ENCODE data around the gene MAP3K9. TPM values are rescaled to one million over a fixed set of nuclear protein-coding genes. Genes with fewer than 3 reads are reported as not detected.

Gene MAP3K9
- total RNA-seq, 2 experiments from 2014 or later: 6.7 to 7.0 TPM

- no peak overlapping the region for H3K4me3 Mint-ChIP-seq
- no peak for DNase-seq
- ATAC-seq: no peak
- ChIA-PET CTCF (interaction anchor here (4.8 kb wide), 1 partner anchor 95 kb away, joined by 67 read pairs; no protein-coding TSS in a partner anchor), POLR2A (interaction anchor here (0.6 kb wide), 1 partner anchor 344 kb away, joined by 3 read pairs; no protein-coding TSS in a partner anchor)
- H3K36me3 Mint-ChIP-seq (ENCODE audit: low read depth): no peaks in the 10 kb centered on the region
- no peaks in the 10 kb centered on the region for H3K9me3 Mint-ChIP-seq (ENCODE audit: insufficient read depth)
- no peak overlapping the region for H3K27ac Mint-ChIP-seq
- peaks cover 9% of the 10 kb centered on the region for H3K4me1 Mint-ChIP-seq (ENCODE audit: low read depth)
- H3K27me3 Mint-ChIP-seq (ENCODE audit: low read depth): peaks cover 6% of the 10 kb centered on the region
Measured at GRCh38 chr14:70716483-70716882, 92.8 kb downstream of the MAP3K9 start.

GRCh38 chr14:70714055-70714550 lies 95.2 kb downstream of the MAP3K9 start:
- Mint-ChIP-seq H3K4me3 (no peak overlapping the region), H3K27me3 (ENCODE audit: low read depth) (peaks cover 6% of the 10 kb centered on the region), H3K9me3 (ENCODE audit: insufficient read depth) (no peaks in the 10 kb centered on the region), H3K27ac (no peak overlapping the region), H3K4me1 (ENCODE audit: low read depth) (peaks cover 9% of the 10 kb centered on the region), H3K36me3 (ENCODE audit: low read depth) (no peaks in the 10 kb centered on the region)
- DNase-seq (peak; percentile 67), ATAC-seq (no peak)
- ChIA-PET POLR2A (interaction anchor here (0.7 kb wide), 1 partner anchor 9 kb away, joined by 3 read pairs; no protein-coding TSS in a partner anchor), CTCF (interaction anchor here (0.7 to 4.8 kb wide), 26 partner anchors 8 to 145 kb away, joined by 3 to 67 read pairs (median 4); partner anchors contain the start of genes MAP3K9 and TTC9)

GRCh38 chr14:70713511-70713916 lies 95.8 kb downstream of the MAP3K9 start:
- DNase-seq: no peak
- no peak for ATAC-seq
- Mint-ChIP-seq H3K27me3 (ENCODE audit: low read depth) (peaks cover 6% of the 10 kb centered on the region), H3K9me3 (ENCODE audit: insufficient read depth) (no peaks in the 10 kb centered on the region), H3K36me3 (ENCODE audit: low read depth) (no peaks in the 10 kb centered on the region), H3K4me1 (ENCODE audit: low read depth) (peaks cover 9% of the 10 kb centered on the region), H3K27ac (no peak overlapping the region), H3K4me3 (no peak overlapping the region)
- CTCF ChIA-PET: interaction anchor here (0.8 to 4.8 kb wide), 23 partner anchors 8 to 158 kb away, joined by 3 to 67 read pairs (median 4); partner anchors contain the start of genes MAP3K9 and TTC9
- POLR2A ChIA-PET: interaction anchor here (0.7 kb wide), 1 partner anchor 8 kb away, joined by 3 read pairs; no protein-coding TSS in a partner anchor

GRCh38 chr14:70713096-70713495 lies 96.2 kb downstream of the MAP3K9 start:
- peaks cover 9% of the 10 kb centered on the region for H3K4me1 Mint-ChIP-seq (ENCODE audit: low read depth)
- no peaks in the 10 kb centered on the region for H3K9me3 Mint-ChIP-seq (ENCODE audit: insufficient read depth)
- ATAC-seq (no peak), DNase-seq (no peak)
- no peak overlapping the region for H3K27ac Mint-ChIP-seq
- ChIA-PET POLR2A (interaction anchor here (0.7 kb wide), 1 partner anchor 8 kb away, joined by 3 read pairs; no protein-coding TSS in a partner anchor), CTCF (interaction anchor here (0.8 to 4.8 kb wide), 23 partner anchors 9 to 159 kb away, joined by 3 to 67 read pairs (median 4); partner anchors contain the start of genes MAP3K9 and TTC9)
- no peak overlapping the region for H3K4me3 Mint-ChIP-seq
- no peaks in the 10 kb centered on the region for H3K36me3 Mint-ChIP-seq (ENCODE audit: low read depth)
- H3K27me3 Mint-ChIP-seq (ENCODE audit: low read depth): peaks cover 6% of the 10 kb centered on the region

- no peak overlapping the region for H3K4me3 Mint-ChIP-seq
- DNase-seq: no peak
- ChIA-PET POLR2A (no interaction called here), CTCF (interaction anchor here (2.9 kb wide), 1 partner anchor 106 kb away, joined by 20 read pairs; no protein-coding TSS in a partner anchor)
- H3K27me3 Mint-ChIP-seq (ENCODE audit: low read depth): peaks cover 6% of the 10 kb centered on the region
- ATAC-seq: no peak
- H3K9me3 Mint-ChIP-seq (ENCODE audit: insufficient read depth): no peaks in the 10 kb centered on the region
- H3K36me3 Mint-ChIP-seq (ENCODE audit: low read depth): no peaks in the 10 kb centered on the region
- peaks cover 13% of the 10 kb centered on the region for H3K4me1 Mint-ChIP-seq (ENCODE audit: low read depth)
- H3K27ac Mint-ChIP-seq: no peak overlapping the region
Measured at GRCh38 chr14:70711451-70711850, 97.9 kb downstream of the MAP3K9 start.

- POLR2A ChIA-PET: no interaction called here
- no peaks in the 10 kb centered on the region for H3K9me3 Mint-ChIP-seq (ENCODE audit: insufficient read depth)
- no peak overlapping the region for H3K4me3 Mint-ChIP-seq
Measured at GRCh38 chr14:70709726-70710382, 99.5 kb downstream of the MAP3K9 start.

GRCh38 chr14:70708717-70709570 lies 100.4 kb downstream of the MAP3K9 start:
- POLR2A ChIA-PET: no interaction called here

More at GRCh38 chr14:70709726-70710382, 99.5 kb downstream of the MAP3K9 start:
- Mint-ChIP-seq H3K36me3 (ENCODE audit: low read depth) (no peaks in the 10 kb centered on the region), H3K27me3 (ENCODE audit: low read depth) (peaks cover 7% of the 10 kb centered on the region), H3K4me1 (ENCODE audit: low read depth) (peaks cover 13% of the 10 kb centered on the region), H3K27ac (no peak overlapping the region)
- CTCF ChIA-PET: interaction anchor here (0.7 to 1.3 kb wide), 2 partner anchors 49 to 68 kb away, joined by 3 read pairs; partner anchors contain the start of gene TTC9
- ATAC-seq (no peak), DNase-seq (no peak)

GRCh38 chr14:70707138-70708038 lies 101.9 kb downstream of the MAP3K9 start:
- POLR2A ChIA-PET: no interaction called here

More at GRCh38 chr14:70708717-70709570, 100.4 kb downstream of the MAP3K9 start:
- no peak for DNase-seq
- Mint-ChIP-seq H3K9me3 (ENCODE audit: insufficient read depth) (no peaks in the 10 kb centered on the region), H3K4me1 (ENCODE audit: low read depth) (peaks cover 7% of the 10 kb centered on the region), H3K36me3 (ENCODE audit: low read depth) (no peaks in the 10 kb centered on the region), H3K4me3 (no peak overlapping the region), H3K27me3 (ENCODE audit: low read depth) (peaks cover 7% of the 10 kb centered on the region), H3K27ac (no peak overlapping the region)
- no peak for ATAC-seq
- CTCF ChIA-PET: interaction anchor here (0.7 to 1.5 kb wide), 4 partner anchors 48 to 88 kb away, joined by 3 to 6 read pairs (median 3); no protein-coding TSS in a partner anchor

GRCh38 chr14:70706177-70706576 lies 103.1 kb downstream of the MAP3K9 start:
- POLR2A ChIA-PET: no interaction called here
- no peak overlapping the region for H3K27ac Mint-ChIP-seq

More at GRCh38 chr14:70707138-70708038, 101.9 kb downstream of the MAP3K9 start:
- CTCF ChIA-PET: interaction anchor here (1.2 to 1.5 kb wide), 5 partner anchors 8 to 86 kb away, joined by 3 to 6 read pairs (median 4); no protein-coding TSS in a partner anchor
- Mint-ChIP-seq H3K9me3 (ENCODE audit: insufficient read depth) (no peaks in the 10 kb centered on the region), H3K27me3 (ENCODE audit: low read depth) (peaks cover 7% of the 10 kb centered on the region), H3K36me3 (ENCODE audit: low read depth) (no peaks in the 10 kb centered on the region), H3K27ac (no peak overlapping the region), H3K4me1 (ENCODE audit: low read depth) (peaks cover 4% of the 10 kb centered on the region), H3K4me3 (no peak overlapping the region)
- ATAC-seq (no peak), DNase-seq (no peak)

GRCh38 chr14:70704960-70705359 lies 104.4 kb downstream of the MAP3K9 start:
- CTCF ChIA-PET: interaction anchor here (0.9 to 1.6 kb wide), 3 partner anchors 20 to 71 kb away, joined by 3 to 4 read pairs (median 3); no protein-coding TSS in a partner anchor

More at GRCh38 chr14:70706177-70706576, 103.1 kb downstream of the MAP3K9 start:
- no peak for DNase-seq
- H3K4me1 Mint-ChIP-seq (ENCODE audit: low read depth): peaks cover 4% of the 10 kb centered on the region
- H3K4me3 Mint-ChIP-seq: no peak overlapping the region
- CTCF ChIA-PET: interaction anchor here (0.9 to 1.4 kb wide), 3 partner anchors 9 to 83 kb away, joined by 3 to 5 read pairs (median 4); no protein-coding TSS in a partner anchor
- ATAC-seq: no peak
- H3K9me3 Mint-ChIP-seq (ENCODE audit: insufficient read depth): no peaks in the 10 kb centered on the region
- peaks cover 7% of the 10 kb centered on the region for H3K27me3 Mint-ChIP-seq (ENCODE audit: low read depth)
- no peaks in the 10 kb centered on the region for H3K36me3 Mint-ChIP-seq (ENCODE audit: low read depth)

More at GRCh38 chr14:70704960-70705359, 104.4 kb downstream of the MAP3K9 start:
- Mint-ChIP-seq H3K36me3 (ENCODE audit: low read depth) (no peaks in the 10 kb centered on the region), H3K9me3 (ENCODE audit: insufficient read depth) (no peaks in the 10 kb centered on the region), H3K27me3 (ENCODE audit: low read depth) (peaks cover 7% of the 10 kb centered on the region), H3K4me1 (ENCODE audit: low read depth) (peaks cover 4% of the 10 kb centered on the region), H3K27ac (no peak overlapping the region), H3K4me3 (no peak overlapping the region)
- no peak for DNase-seq
- no peak for ATAC-seq
- POLR2A ChIA-PET: interaction anchor here (0.5 kb wide), 1 partner anchor 9 kb away, joined by 3 read pairs; no protein-coding TSS in a partner anchor
